HG03066 (cell line): Measurements from ENCODE around the gene BLM.
"Not testable (repeated sequence)": the region's sequence is repeated elsewhere in the genome, so short reads cannot be mapped to it uniquely, and the experiment has no call there.

Experiments
- ATAC-seq: cut with Tn5 transposase; IDR thresholded peaks from one replicate; pipeline ENCODE4 v1.9.1; 2021; ENCODE audit warnings: low read depth; ENCODE audit not compliant: unreplicated experiment

The BLM gene

GRCh38 chr15:90817117-90818057 is 100.2 kb downstream of the BLM start:
- no peak for ATAC-seq

DNA sequence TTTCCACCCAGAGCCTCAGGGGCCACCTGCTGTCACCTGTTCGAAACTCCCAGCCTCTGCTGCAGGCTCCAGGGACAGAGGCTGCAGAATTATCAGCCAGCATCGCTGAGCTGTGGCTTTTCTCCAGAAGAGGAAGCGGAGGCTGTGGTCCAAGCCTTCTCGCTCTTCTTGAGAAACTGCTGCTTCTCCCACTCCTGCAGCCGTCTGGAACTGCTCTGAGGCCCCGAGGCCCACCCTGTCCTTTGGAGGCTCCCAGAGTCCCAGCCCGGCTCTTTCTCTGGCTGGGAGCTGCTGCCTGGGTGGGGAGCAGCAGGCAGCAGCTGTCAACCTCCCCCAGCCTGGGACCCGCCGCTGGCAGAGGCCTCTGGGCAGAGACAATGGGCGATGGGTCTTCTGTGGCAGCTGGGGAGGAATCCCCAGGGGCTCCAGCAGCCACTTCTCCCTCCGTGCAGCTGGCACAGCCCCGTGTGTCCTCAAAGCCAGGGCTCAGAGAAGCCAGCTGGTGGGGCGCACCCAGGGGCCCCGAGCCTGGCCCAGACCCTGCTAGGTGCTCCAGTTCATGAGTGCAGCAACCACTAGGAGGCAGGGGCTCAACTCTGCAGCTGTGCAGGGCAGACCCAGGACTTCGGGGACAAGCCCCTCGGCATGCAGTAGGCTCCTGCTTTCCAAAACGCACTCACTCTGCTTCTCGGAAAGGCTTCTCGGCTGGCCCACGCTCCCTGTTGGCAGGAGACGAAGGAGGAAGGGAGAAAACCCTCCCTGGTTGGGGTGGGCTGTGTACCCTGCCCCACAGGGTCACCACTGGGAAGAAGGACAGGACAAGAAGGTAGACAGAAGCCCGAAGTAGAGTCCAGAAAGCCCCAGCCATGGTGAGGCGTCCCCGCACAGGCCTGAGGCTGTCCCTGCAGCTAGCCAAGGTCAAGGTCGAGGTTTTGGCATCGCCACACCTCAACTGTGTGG is 101.4 kb downstream of the BLM start:
- ATAC-seq, result no peak

DNA sequence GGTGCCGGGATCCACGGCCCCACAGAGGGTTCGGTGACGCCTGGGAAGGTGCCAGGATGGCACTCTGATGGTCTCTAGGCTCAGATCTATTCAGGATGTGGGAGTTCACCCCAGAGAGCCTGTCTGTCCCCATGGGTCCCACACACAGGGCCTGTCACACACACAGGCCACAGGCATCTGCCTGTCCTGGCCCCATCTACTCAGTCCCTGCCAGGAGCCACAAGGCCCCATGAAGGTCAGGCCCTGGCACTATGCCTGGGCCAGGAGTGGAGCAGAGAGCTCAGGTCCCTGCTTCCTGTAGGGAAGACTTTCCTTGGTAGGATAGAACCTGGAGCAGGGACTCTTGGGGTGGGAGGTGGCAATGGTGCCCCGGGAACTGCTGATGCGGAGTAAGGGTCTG is 102.2 kb downstream of the BLM start:
- no peak for ATAC-seq

GRCh38 chr15:90819850-90820249 is 102.7 kb downstream of the BLM start:
- no peak for ATAC-seq

DNA sequence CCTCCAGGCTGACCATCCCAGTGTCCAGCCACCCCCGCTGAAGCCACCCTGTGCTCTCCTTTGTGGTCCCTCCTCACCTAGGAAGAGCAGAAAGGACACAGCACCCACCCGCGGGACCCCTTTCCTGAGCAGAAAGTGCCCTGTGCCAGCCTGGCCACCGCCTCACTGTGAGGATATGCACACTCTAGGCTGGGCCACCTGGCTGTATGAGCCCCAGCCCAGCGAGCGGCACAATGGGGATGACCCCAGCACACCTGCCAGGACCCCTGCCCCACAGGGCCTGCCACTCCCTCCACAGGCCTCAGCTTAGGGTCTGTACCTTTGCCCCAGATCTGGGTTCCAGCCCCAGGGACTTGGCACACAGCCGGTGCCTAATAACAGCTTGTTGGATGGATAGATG is 103.3 kb downstream of the BLM start:
- no peak for ATAC-seq

DNA sequence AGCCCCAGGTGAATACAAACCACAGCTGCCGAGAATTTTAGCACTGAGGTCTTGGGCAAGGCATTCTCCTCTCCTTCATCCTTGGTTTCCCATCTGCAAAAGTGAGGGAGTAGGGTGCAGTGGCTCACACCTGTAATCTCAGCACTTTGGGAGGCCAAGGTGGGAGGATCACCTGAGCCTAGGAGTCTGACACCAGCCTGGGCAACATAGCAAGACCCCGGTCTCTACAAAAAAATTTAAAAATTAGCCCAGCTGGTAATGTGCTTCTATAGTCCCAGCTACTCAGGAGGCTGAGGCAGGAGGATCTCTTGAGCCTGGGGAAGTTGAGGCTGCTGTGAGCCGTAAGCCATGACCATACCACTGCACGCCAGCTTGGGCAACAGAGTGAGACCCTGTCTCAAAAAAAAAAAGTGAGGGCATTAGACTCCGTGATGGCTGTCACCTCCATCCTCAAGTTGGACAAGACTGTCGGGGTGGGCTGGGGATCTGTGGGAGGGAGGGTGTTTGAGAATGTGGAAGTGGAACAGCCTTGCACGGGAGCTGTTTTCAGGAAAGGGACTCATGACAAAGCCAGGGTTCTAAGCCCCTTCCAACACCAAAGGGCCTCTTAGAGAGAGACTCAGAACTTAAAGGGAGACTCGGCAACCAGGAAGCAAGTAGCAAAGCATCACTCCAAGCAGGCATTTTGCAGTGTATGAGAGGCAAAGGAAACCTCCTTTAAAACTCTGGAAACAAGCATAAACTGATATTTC is 105.2 kb downstream of the BLM start:
- ATAC-seq, result no peak

GRCh38 chr15:90823455-90823974 is 106.4 kb downstream of the BLM start:
- no peak for ATAC-seq

DNA sequence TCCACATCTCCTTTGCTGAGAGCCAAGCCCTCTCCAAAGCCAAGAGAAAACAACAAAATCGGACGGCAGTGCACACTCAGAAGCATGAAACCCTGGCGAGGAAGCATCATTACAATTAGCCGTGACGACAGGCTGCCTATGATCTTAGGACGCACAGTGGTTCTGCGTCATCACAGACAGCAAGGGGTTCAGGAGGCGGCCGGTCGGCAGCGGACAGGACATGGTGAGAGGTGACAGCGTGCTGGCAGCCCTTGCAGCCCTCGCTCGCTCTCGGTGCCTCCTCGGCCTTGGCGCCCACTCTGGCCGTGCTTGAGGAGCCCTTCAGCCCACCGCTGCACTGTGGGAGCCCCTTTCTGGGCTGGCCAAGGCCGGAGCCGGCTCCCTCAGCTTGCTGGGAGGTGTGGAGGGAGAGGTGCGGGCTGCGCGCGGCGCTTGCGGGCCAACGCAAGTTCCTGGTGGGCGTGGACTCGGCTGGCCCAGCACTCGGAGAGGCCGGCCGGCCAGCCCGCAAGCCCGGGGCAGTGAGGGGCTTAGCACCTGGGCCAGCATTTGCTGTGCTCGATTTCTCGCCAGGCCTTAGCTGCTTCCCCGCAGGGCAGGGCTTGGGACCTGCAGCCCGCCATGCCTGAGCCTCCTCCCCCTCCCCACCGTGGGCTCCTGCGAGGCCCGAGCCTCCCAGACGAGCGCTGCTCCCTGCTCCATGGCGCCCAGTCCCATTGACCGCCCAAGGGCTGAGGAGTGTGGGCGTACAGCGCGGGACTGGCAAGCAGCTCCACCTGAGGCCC is 108.2 kb downstream of the BLM start:
- ATAC-seq, result not testable (repeated sequence)

GRCh38 chr15:90826206-90826885 is 109.2 kb downstream of the BLM start:
- not testable (repeated sequence) for ATAC-seq

DNA sequence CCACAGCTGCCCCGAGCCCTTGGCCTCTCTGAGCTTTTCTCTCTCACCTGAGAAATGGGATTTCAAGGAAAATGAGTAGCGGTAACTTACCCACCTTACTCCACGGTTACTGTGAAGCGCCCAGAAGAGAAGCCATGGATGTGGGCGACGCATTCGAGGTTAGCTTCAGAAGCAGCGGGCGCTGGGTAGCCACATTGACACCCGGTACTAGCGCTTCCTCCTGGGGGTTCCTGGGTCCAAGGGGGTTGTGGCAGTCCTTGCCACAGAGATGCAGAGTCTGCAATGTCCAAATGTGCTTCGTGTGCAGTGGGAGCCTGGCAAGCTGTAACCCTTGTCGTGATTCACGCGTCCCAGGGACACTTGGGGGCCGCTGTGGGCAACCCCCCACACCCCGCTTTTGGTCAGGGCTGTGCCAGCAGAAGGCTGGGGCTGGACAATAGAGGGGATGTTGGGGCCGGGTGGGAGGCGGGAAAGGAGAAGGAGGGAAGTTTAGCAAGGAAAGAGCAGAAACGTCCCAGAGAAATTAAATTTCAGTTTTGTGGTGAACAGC is 109.8 kb downstream of the BLM start:
- ATAC-seq, result no peak

GRCh38 chr15:90828111-90828510 is 111.0 kb downstream of the BLM start:
- ATAC-seq, result no peak

DNA sequence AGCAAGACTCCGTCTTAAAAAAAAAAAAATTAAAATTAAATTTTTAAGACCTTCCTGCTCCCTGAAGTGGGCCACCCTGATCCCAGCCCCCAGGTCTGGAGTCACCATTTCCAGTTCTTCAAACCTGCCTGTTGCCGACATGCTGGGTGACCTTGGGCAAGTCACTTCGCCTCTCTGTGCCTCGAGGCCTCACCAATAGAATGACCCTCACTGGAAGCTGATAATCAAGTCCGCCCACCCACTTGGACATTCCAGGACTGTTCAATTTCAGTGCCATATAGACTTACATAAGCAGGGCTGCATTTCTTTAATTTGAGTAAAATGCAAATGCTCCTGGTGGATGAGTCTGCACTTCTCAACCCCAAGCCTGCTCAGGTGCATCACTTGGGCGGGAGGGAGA is 112.0 kb downstream of the BLM start:
- no peak for ATAC-seq

GRCh38 chr15:90829942-90830440 is 112.8 kb downstream of the BLM start:
- ATAC-seq, result no peak

GRCh38 chr15:90834626-90835025 is 117.5 kb downstream of the BLM start:
- no peak for ATAC-seq

DNA sequence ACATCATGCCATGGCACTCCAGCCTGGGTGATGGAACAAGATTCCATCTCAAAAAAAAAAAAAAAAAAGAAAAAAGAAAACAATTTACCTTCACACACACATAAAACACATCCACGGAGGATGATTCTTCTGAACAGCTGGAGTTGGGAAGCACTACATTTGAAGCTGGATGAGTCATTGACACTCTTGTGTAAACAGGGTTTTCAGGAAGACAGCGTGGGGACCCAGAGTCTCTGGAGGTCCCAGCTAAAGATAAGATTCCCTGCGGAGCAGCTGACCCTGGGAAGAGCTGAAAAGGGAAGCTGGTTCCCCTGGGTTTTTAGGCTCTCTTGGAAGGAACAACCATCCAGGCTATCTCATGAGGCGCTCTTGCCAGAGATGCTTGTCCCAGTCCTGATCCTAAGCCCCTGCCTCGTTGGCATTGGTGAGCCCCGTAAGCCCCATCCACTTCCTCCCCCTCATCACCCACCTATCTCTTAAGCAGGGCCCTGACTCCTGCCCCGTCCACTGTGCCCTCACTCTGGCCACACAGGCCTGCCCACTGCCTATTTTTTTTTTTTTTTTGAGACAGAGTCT is 119.2 kb downstream of the BLM start:
- no peak for ATAC-seq

DNA sequence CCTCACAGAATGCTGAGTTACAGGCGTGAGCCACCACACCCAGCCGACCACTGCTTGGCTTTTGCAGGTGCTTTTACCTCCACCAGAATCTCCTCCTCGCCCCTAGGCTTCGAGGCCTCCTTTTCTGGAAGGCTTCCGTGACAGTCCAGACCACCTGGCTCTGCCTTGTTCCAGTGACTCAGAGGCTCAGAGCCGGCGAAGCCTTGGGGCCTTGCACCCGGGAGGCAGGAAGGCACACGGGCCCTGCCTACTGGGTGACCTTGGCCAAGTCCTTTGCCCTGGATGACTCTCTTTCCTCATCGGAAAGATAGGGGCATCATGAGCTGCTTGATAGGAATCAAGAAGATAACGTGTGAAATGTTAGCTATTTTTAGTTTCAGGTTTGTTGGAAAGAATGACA is 119.9 kb downstream of the BLM start:
- ATAC-seq, result no peak

GRCh38 chr15:90838139-90838538 is 121.0 kb downstream of the BLM start:
- no peak for ATAC-seq

DNA sequence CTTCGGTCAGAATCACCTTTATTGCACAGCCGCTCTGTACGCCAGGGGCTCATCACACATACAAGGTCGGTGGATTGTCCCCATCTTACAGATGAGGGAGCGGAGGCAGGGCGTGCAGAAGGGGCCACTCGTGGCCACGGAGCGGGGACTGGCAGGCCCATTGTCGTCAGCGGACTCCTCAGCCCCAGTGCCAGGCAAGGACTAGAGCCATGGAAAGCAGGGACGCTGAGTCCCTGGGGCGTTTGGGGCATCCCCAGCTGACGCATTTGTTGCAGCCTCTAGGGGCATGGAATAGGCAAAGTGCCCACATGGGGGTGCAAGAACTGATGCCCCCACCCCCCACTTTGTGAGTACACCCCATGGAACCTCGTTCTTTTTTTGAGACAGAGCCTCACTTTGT is 121.4 kb downstream of the BLM start:
- ATAC-seq, result no peak
